SH-SY5Y (cell line): ENCODE results near the gene TRMT44.

ENCODE experiments used
- GATA2 ChIP-seq: IDR thresholded peaks from 2 replicates; pipeline ENCODE4 v1.6.1; 2011; ENCODE audit warnings: mild to moderate bottlenecking, low read depth, low read length
- GATA3 ChIP-seq: IDR thresholded peaks from 2 replicates; pipeline ENCODE4 v1.6.1; 2011; ENCODE audit warnings: low read depth, mild to moderate bottlenecking, low read length, moderate library complexity

DNA sequence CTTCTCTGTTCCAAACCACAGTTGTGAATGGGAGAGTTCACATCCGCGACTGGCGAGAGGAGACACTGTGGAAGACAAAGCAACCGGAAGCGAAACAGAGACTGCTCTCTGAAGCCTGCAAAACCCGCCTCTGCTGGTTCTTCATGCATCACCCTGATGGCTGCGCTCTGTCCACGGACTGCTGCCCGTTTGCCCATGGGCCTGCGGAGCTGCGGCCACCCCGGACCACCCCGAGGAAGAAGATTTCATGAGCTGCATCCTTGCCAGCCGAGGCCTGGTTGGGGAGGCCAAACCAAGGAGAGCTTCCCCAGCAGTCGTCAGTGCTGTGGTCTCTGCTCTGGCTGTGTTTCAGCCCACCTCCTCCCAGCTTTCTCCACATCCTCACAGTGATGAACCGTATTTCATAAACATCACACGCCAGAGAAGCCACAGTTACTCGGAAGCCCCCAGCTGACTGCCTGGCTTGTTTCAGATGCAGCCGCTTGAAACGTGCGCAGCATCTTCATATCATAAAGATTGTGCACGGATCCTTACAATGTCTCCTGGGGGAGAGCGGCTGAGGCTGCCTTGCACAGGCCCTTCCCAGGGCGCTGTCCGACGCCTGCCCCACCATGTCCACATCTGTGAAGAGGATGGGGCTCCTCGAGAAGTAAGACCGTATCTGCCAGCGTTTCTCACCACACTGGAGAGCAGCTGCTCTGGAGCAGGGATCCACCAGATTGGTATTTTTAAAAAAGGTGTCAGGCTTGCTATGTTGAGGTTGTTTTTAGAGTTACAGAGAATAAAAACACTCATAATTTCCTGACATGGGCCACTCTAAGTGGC, 35.4 kb downstream of the TRMT44 start:
- TF ChIP-seq GATA3 (no peak), GATA2 (no peak)
